ENCODE results near the gene ADCY7.
A peak's percentile ranks its signal among the peaks of the same experiment; 100 is the strongest.

Gene ADCY7

GRCh38 chr16:50282010-50282538 is 15.7 kb downstream of the ADCY7 start:
- no peak for DNase-seq (ENCODE audit: low spot score)

GRCh38 chr16:50282955-50283631 is 16.7 kb downstream of the ADCY7 start:
- no peak for DNase-seq (ENCODE audit: low spot score)

GRCh38 chr16:50284131-50284911 is 18.0 kb downstream of the ADCY7 start:
- no peak for DNase-seq (ENCODE audit: low spot score)

GRCh38 chr16:50285406-50286003 is 19.2 kb downstream of the ADCY7 start:
- DNase-seq (ENCODE audit: low spot score), result no peak

- no peak for DNase-seq (ENCODE audit: low spot score)
These were observed 20.3 kb downstream of the ADCY7 start for GRCh38 chr16:50286681-50287080.

- DNase-seq (ENCODE audit: low spot score), result no peak
These were observed 21.7 kb downstream of the ADCY7 start for GRCh38 chr16:50288026-50288425.

- no peak for DNase-seq (ENCODE audit: low spot score)
These were observed 22.6 kb downstream of the ADCY7 start for GRCh38 chr16:50288920-50289319.

- DNase-seq (ENCODE audit: low spot score), result peak; percentile 23
These were observed 23.8 kb downstream of the ADCY7 start for GRCh38 chr16:50289950-50290764.

- no peak for DNase-seq (ENCODE audit: low spot score)
These were observed 24.5 kb downstream of the ADCY7 start for GRCh38 chr16:50290856-50291255.

- DNase-seq (ENCODE audit: low spot score), result no peak
These were observed 25.6 kb downstream of the ADCY7 start for GRCh38 chr16:50291719-50292565.

GRCh38 chr16:50292566-50292948 is 26.2 kb downstream of the ADCY7 start:
- no peak for DNase-seq (ENCODE audit: low spot score)

- no peak for DNase-seq (ENCODE audit: low spot score)
These were observed 26.9 kb downstream of the ADCY7 start for GRCh38 chr16:50293041-50293783.

GRCh38 chr16:50293994-50294855 is 27.9 kb downstream of the ADCY7 start:
- no peak for DNase-seq (ENCODE audit: low spot score)

- DNase-seq (ENCODE audit: low spot score), result no peak
These were observed 28.6 kb downstream of the ADCY7 start for GRCh38 chr16:50294955-50295354.

GRCh38 chr16:50295541-50296132 is 29.3 kb downstream of the ADCY7 start:
- DNase-seq (ENCODE audit: low spot score), result no peak

GRCh38 chr16:50296807-50297206 is 30.5 kb downstream of the ADCY7 start:
- no peak for DNase-seq (ENCODE audit: low spot score)

- DNase-seq (ENCODE audit: low spot score), result no peak
These were observed 31.1 kb downstream of the ADCY7 start for GRCh38 chr16:50297301-50298074.

GRCh38 chr16:50298075-50298460 is 31.7 kb downstream of the ADCY7 start:
- DNase-seq (ENCODE audit: low spot score), result no peak
